Lower leg skin (tissue), 4 donors: ENCODE results near the gene ZNF740. TPM values are rescaled to one million over a fixed set of nuclear protein-coding genes. Genes with fewer than 3 reads are reported as not detected.
A peak's percentile ranks its signal among the peaks of the same experiment; 100 is the strongest.

ENCODE experiments used
- DNase-seq, 2 donors: peaks; one replicate each; pipeline ENCODE4 v3.0.0-alpha.2; 2019; ENCODE audit warnings: low spot score in 2 of 2
- H3K4me3 ChIP-seq: fragments of 200-600 bp; sonication (generic); 2 replicates; pipeline ENCODE4 v1.5.1; 2017; ENCODE audit warnings: mild to moderate bottlenecking, low read depth; ENCODE audit not compliant: poor library complexity, severe bottlenecking
- CTCF ChIP-seq, 3 donors: fragments of 450-650 bp; IDR thresholded peaks; one replicate each; pipeline ENCODE4 v1.5.1; 2016; ENCODE audit warnings: antibody characterized with exemption in 3 of 3, mild to moderate bottlenecking in 3 of 3, moderate library complexity in 2 of 3
- POLR2A ChIP-seq, 2 donors: fragments of 450-650 bp; IDR thresholded peaks; one replicate each; pipeline ENCODE4 v1.6.1; 2016 to 2017; ENCODE audit warnings: antibody characterized with exemption in 2 of 2, mild to moderate bottlenecking in 1 of 2, moderate library complexity in 1 of 2
- WGBS, 2 donors: methylation state at CpG; one replicate each; pipeline ENCODE4 v1.1.5; 2018; 5-methylcytosine and 5-hydroxymethylcytosine counted together
- intact Hi-C: fragments of 100-400 bp; cut with DNase I; formaldehyde crosslinking; loops from one replicate; pipeline ENCODE4 v1.15.0; 2023; ENCODE audit warnings: low total_unique reads
- total RNA-seq, 4 donors: library from RNA; depleted of rRNA; stranded (reverse); fragments of >200 nt; gene quantifications; one replicate each; pipeline ENCODE4 v1.1.0, GENCODE V29; 2016

ZNF740 gene
- total RNA-seq, 4 donors from 2014 or later = 6.1 to 12.1 (median 8.4) TPM

GRCh38 chr12:53191096-53191884, 10.8 kb downstream of the ZNF740 start:
- intact Hi-C loops = loop anchor here (10.0 kb wide), 1 partner anchor 126 kb away; no protein-coding TSS in a partner anchor
- no peak overlapping the region for H3K4me3 ChIP-seq
- TF ChIP-seq POLR2A (IDR thresholded peaks at IDR 0.05) (no peak), CTCF (IDR thresholded peaks at IDR 0.05) (no peak)
- DNase-seq = peak in 1 of 2 donors; percentile 81
- WGBS, 2 donors = 86 to 88% methylated on average over 8 to 11 of the region's 11 CpGs

DNA sequence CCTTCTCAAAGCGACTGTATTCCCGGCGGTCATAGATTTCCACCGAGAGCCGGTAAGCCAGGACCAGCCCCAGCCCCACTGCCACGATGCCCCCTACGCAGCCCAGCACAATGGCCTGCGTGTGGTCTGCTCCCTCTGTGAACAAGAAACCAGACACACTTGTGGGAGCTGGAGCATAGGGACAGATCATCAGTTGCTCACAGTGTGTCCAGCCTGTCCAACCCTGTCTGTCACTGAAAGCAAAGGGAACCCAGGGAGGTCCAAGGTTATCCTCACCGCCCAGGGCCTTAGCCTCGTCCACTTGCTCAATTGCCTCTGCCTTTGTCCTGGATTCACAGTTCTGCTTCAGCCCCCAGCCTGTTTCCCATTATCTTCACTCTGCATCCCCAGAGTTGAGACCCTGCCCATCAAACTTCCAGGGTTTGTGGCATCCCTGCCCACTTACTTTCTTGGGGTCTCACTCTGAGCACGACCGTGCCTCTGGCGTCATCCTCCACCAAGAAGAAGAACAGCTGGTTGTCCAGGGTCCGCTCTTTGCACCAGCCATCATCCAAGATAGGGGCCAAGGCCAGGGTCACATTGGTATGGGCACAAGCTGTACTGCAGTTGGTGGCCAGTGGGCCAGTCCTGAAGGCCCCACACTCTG, 11.5 kb downstream of the ZNF740 start:
- TF ChIP-seq CTCF (IDR thresholded peaks at IDR 0.05) (no peak), POLR2A (IDR thresholded peaks at IDR 0.05) (no peak)
- intact Hi-C loops = loop anchor here (10.0 kb wide), 1 partner anchor 127 kb away; no protein-coding TSS in a partner anchor
- H3K4me3 ChIP-seq = no peak overlapping the region
- WGBS, 2 donors = 88 to 91% methylated on average over 14 of the region's 14 CpGs
- DNase-seq = peak in 1 of 2 donors; percentile 76

DNA sequence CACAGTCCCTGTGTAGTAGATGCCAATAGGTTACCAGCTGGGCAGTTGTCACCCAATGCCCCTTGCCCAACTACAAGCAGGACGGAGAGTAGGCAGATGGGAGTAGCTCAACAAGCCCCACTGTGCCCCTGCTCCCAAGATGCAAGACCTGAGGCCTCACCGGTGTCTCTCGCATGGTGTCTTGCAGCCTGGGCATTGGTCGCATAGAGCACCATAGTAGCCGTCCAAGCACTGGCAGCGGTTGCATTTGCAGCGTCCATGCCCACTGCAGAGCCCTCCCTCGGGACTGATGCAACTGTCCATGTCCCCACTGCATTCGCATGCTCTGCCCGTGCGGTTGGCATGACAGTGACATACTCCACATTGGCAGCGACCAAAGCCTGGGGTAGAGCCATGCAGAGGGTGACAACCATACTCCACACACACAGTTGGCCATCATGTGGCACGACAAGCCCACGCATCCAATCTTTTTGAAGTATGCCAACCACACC, 12.1 kb downstream of the ZNF740 start:
- peak in 1 of 2 donors; percentile 79 for DNase-seq
- intact Hi-C loops = loop anchor here (10.0 kb wide), 1 partner anchor 128 kb away; no protein-coding TSS in a partner anchor
- H3K4me3 ChIP-seq = no peak overlapping the region
- TF ChIP-seq POLR2A (IDR thresholded peaks at IDR 0.05) (no peak), CTCF (IDR thresholded peaks at IDR 0.05) (no peak)
- WGBS, 2 donors = 85 to 87% methylated on average over 13 to 14 of the region's 14 CpGs

DNA sequence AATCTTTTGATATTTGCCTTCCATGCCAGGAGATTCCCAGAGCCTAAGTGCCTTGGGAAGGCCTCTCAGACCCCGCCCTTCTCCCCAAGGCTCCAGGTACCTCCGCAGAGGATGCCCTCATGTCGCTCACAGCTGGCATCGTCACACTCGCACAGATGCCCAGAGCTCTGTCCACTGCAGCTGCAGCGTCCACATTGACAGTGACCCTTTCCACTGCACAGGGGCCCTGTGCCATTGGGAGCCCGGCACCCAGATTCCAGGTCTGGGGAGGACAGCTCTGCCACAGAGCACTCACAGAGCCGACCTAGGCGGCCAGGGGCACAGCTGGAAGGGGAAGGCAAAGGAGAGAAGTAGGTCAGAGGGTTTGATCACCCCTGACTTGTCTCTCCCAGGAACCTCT, 12.5 kb downstream of the ZNF740 start:
- H3K4me3 ChIP-seq = no peak overlapping the region
- intact Hi-C loops = loop anchor here (10.0 kb wide), 1 partner anchor 128 kb away; no protein-coding TSS in a partner anchor
- TF ChIP-seq POLR2A (IDR thresholded peaks at IDR 0.05) (no peak), CTCF (IDR thresholded peaks at IDR 0.05) (no peak)
- peak in 1 of 2 donors; percentile 75 for DNase-seq
- WGBS, 2 donors = 81 to 86% methylated on average over 9 of the region's 9 CpGs

DNA sequence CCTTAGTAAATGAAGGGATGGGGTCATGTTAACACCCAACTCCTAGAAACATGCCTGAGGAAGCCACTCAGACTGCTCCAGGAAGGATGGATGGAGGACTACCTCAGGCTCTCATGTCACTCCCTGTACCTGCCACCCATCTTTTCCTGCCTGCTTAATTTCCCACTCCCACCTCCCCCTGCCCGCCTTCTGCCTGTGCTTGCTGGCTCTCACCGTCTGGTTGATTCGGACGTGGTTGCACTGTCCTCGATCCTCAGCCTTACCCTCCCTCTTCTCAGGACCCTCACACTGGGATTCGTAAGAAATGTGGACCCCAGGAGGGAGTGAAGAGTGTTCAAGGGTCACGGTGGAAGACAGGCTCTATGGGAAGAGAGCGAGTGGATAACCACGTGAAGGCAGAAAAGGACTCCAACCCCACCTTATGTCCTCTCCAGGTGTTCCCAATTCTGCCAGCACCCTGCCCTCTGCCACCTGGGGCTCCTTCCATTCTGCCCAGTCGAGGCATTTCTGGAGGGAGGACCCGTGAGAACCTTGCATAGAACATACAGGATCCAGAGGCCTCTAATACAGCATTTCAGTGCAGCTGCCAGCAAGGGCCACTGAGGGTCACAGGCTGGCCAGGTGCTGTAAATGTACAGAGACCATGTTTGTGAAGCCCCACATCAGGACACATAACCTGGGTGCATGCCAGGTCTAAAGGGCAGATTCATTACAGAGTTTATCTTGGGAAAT, 13.6 kb downstream of the ZNF740 start:
- intact Hi-C loops = loop anchor here (10.0 kb wide), 1 partner anchor 129 kb away; no protein-coding TSS in a partner anchor
- TF ChIP-seq CTCF (IDR thresholded peaks at IDR 0.05) (no peak), POLR2A (IDR thresholded peaks at IDR 0.05) (no peak)
- DNase-seq = peak in 1 of 2 donors; percentile 72
- H3K4me3 ChIP-seq = no peak overlapping the region
- 74 to 81% methylated on average over 11 of the region's 11 CpGs for WGBS, 2 donors
